Cardiac atrium fibroblast (primary cell): ENCODE measurements around the gene TYW5. TPM values are rescaled to one million over a fixed set of nuclear protein-coding genes. Genes with fewer than 3 reads are reported as not detected.

ENCODE experiments used
- total RNA-seq: library from RNA; depleted of rRNA; stranded (reverse); fragments of >200 nt; gene quantifications from 2 replicates; pipeline ENCODE4 v1.2.3, GENCODE V29; 2015

The TYW5 gene, protein sequence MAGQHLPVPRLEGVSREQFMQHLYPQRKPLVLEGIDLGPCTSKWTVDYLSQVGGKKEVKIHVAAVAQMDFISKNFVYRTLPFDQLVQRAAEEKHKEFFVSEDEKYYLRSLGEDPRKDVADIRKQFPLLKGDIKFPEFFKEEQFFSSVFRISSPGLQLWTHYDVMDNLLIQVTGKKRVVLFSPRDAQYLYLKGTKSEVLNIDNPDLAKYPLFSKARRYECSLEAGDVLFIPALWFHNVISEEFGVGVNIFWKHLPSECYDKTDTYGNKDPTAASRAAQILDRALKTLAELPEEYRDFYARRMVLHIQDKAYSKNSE
- 1.3 and 2.9 TPM in 2 replicates for total RNA-seq

GRCh38 chr2:199955339-199956061 is at the start of gene TYW5, which contains the start of gene MAIP1:
TSS of gene TYW5 (minus strand) at chr2:199955491. CDS start at chr2:199955470, 21 bp downstream.
TSS of gene MAIP1 (plus strand) at chr2:199955582. CDS start at chr2:199955799, 217 bp downstream.

GRCh38 chr2:199911052-199911876 is 44.0 kb downstream of the TYW5 start, which contains the start of gene C2orf69:
TSS of gene C2orf69 (plus strand) at chr2:199911293. CDS start at chr2:199911439, 146 bp downstream.

Other genes starting within 250 kb of the TYW5 start
- not detected in 2 replicates for gene FTCDNL1, start 104.3 kb downstream of the TYW5 start, total RNA-seq
- 8.8 and 13.4 TPM in 2 replicates for gene C2orf69, start 44.2 kb downstream of the TYW5 start, total RNA-seq
- 8.6 and 13.7 TPM in 2 replicates for gene MAIP1, start 91 bp upstream of the TYW5 start, total RNA-seq